Erythroblast (primary cell): ENCODE measurements around the gene KCNV2.

Source experiments
- GATA1 ChIP-seq: IDR thresholded peaks from 2 replicates; pipeline ENCODE4 v1.6.1; 2011; ENCODE audit warnings: low read depth, mild to moderate bottlenecking, control low read depth, low read length, moderate library complexity
- POLR2A ChIP-seq: IDR thresholded peaks from 2 replicates; pipeline ENCODE4 v1.6.1; 2011; ENCODE audit warnings: mild to moderate bottlenecking, low read length

GRCh38 chr9:2777454-2777853 is 60.1 kb downstream of the KCNV2 start:
- TF ChIP-seq POLR2A: no peak
- TF ChIP-seq GATA1: no peak
